ENCODE measurements around the gene MINDY2.

DNA sequence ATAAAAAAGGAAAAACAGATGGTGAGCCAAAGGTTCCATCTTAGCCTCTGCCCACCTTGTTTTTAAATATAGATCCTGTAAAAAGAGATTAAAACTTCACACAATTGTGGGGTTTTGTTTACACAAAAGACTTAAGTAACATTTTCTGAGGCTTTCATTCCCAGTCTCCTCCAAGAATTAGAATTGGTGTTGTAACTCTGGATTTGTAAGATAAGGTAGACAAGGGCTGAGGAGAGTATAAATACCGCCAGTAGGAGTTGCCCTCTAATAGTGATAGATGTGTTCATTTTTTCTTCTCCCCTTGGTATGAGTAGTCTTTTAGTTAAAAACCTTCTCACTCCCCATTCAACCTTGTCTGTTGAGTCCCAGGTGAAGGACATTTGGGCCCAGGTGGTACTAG lies 8.5 kb downstream of the MINDY2 start:
- TF ChIP-seq, protein P1, sequence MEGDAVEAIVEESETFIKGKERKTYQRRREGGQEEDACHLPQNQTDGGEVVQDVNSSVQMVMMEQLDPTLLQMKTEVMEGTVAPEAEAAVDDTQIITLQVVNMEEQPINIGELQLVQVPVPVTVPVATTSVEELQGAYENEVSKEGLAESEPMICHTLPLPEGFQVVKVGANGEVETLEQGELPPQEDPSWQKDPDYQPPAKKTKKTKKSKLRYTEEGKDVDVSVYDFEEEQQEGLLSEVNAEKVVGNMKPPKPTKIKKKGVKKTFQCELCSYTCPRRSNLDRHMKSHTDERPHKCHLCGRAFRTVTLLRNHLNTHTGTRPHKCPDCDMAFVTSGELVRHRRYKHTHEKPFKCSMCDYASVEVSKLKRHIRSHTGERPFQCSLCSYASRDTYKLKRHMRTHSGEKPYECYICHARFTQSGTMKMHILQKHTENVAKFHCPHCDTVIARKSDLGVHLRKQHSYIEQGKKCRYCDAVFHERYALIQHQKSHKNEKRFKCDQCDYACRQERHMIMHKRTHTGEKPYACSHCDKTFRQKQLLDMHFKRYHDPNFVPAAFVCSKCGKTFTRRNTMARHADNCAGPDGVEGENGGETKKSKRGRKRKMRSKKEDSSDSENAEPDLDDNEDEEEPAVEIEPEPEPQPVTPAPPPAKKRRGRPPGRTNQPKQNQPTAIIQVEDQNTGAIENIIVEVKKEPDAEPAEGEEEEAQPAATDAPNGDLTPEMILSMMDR (IDR thresholded peaks at IDR 0.05; ENCODE audit: low read length): no peak
- no peak for TF ChIP-seq EZH2 (optimal IDR thresholded peaks at IDR 0.05; ENCODE audit: low read depth, low read length)
